GM19023 (cell line): ENCODE results near the gene RASL10A.

Source experiments
- ATAC-seq: cut with Tn5 transposase; IDR thresholded peaks from one replicate; pipeline ENCODE4 v1.9.1; 2021; ENCODE audit warnings: mild to moderate bottlenecking, moderate library complexity; ENCODE audit not compliant: unreplicated experiment

Gene RASL10A

DNA sequence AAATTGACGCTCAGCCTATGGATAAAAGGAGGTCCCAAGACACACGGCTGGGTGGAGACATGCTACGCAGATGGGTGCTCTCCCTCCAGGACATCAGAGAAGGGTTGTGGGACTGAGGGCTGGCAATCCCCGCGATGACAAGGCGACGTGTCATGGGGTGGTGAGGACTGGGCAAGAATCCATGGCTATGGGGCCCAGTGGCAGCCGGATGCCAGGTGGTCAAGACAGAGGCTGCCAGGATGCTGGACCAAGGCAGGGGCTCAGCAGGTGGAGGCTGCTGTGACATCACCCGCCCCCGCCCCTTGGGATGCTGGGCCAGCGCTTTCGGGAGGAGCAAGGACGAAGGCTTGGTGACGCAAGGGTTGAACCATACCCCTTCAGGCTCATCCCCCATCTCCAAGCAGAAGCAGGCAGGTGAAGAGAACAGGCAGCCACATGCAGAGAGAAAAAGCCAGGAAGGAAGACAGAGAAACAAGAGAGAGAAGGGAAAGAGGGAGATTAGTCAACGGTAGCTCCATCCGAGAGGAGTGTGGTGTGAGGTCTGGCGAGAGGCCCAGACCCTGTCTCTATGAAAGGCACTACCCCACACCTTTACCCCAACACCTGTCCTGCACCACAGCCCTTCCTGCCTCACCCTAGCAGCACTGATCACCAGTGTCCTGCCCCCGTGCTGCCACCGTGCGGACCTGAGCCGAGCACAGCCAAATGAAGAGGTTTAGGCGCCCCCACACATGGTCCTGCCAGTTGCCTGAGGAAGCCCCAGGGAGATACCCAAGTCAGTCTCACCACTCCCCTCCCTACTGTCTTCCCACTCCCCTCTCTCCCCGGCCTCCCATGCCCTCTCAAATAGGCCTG is 24.1 kb upstream of the RASL10A start:
- ATAC-seq: no peak

DNA sequence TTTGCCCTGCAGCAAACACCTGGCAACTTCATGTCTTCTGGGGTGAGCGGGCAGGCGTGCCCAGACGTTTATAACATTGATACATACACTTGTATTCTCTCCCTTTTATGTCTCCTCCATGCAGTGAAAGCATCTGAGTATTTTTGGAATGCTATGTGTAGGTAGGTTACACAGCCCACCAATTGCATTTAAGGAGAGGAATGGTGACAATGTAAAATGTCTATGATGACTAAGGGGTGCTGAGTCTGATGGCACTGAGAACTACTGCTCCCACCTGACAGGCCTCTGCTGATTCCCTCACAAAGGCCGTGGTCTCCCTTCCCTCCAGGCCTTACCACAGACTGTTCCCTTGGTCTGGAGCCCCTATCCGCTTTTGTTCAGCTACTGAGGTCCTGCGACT is 22.9 kb upstream of the RASL10A start:
- no peak for ATAC-seq

DNA sequence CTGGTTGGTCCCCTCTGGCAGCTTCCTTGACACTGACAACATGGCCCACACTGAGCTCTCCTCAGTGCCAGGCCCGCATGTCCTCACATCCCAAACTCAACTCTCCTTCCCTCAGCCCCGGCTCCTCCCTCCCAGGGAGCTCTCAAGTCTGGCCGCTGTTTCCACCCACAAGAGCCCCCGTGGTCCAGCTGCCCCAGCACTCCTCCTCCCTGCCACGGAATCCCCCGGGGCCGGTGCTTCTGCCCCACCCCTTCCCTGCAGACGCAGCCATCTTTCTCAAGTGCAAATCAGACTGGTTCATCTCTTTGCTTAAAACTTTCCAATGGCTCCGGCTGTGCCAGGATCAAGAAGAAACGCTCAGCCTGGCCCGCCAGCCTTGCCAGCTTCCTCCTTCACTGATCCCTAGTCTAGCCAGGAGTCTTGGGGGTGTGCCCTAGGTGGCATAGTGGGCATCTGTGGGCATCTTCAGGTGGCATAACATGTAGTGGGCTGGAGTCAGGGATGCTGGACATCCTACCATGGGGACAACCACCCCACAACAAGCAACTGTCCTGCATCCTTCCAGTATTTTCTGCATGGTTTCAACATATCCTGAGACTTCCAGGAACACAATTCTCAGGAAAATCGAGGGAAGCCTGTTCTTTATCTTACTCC is 22.3 kb upstream of the RASL10A start:
- ATAC-seq: no peak

DNA sequence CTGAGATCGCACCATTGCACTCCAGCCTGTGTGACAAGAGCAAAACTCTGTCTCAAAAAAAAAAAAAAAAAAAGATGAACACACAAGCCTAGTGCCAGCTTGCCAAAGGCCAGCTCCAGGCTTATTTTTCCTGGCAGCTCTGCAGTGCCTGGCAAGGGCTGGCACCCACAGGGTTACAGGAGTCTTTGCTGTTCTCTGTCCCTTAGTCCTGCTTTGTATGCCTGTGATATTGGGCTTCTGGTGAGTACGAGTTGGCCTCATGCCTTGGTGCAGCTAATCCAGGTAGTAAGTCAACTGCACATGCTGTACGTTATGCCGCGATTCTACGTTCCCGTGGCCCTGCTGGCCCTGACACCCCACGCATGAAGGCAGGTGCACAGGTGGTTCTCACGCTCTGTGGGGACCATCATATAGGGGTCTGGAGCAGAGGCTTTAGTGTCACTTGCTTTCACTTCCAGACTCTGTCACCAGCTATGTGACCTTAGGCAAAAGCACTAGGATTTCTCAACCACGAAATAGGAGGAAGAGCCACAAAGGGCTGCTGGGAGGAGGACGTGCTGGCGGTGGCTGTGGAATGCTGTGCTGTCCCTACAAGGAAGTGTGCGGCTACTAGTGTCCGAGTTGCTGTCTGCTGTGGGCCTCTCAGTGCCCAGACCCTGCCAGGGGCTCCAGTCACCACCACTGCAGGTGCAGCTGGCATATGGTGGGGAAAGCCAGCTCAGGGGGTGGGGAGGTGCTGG is 21.4 kb upstream of the RASL10A start:
- ATAC-seq: no peak

DNA sequence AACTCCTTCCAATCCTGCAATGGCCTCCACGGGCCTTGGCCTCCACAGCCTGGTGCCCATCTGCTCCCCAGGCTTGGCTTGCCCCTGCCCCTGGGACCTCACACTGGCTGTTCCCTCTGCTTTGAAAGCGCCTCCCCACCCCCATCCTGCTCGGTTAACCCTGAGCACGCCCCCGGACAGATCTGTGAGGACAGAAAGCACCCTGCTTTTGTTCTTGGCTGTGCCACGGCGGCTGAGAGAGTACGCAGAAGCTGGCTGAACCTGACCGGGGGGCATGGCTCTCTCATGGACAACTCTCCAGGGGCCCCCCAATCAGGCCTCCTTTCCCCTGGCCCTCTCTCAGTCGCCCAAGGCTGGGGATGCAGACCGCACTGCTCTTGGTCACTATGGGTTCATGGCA is 20.2 kb upstream of the RASL10A start:
- no peak for ATAC-seq

DNA sequence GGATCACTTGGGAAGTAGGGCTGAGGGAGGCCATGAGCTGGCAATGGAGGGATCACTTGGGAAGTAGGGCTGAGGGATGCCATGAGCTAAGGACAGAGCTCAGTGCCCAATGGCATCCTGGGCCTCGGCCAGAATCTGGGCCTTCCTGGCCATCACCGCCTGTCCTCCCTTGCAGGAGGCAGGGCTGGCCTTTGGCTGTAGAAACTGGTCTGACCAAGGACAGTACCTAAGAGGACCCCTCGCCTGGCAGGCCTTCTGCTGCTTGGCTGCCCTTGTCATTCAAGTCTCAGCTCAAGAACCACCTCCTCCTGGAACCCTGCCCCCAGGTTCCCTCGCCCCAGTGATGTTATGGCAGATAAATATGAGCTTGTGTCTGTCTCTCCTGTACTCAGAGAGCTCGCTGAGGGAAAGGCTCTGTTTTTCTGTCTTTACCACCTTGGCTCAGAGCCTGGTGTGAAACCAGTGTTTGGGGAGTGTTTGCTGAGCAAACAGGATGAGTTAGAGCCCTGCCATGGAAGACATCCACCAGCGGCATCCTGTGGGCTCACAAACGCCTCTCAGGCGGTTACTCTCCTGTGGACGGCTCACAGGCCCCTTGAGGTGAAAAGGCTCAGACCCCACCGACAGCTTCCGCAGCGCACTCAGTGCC is 19.3 kb upstream of the RASL10A start:
- ATAC-seq: no peak

DNA sequence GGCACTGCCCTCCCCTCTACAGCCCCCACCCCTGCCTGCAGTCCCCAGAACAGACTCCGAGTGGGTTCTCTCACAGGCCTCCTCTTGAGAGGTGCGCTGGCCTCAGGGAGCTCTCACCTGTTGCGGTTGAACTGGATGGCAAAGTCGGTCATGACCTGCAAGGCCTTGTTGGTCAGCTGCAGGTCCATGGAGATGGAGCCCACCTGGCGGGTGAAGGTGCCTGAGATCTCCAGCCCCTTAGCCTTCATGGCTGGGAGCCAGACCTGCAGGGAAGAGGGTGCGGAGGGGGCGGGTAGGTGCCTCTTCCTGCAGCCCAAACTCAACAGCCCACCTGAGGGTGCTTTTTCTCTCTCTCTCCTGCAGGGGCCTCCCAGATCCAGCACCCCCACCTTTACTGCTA is 18.7 kb upstream of the RASL10A start:
- no peak for ATAC-seq

DNA sequence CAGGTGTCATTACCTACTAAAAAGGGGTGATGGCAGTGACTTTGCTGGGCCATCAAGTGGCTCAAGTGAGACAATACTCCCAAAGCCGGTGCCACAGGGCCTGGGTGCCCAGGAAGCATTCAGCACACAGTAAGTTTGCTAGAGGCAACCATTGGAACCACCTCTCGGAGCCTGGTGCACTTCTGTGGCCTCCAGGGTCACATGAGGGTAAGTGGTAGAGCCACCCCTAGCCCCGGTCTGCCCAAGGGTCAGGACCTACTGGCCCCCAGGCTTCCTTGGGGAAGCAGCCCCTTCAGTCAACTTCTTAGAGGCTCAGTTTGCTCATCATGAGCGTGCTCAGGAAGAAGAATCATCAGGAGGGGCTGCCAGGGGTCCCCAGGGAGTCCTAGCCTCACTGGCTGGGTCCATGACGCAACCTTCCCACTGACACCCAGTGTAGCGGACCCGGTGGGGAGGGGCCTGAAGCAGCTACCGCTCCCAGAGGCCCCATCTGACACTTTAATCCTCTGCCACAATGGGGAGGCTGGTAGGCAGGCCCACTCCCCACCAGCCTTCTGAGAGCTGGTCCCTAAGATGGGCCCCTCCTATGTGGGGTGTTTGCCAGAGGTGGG is 17.5 kb upstream of the RASL10A start:
- ATAC-seq: no peak

DNA sequence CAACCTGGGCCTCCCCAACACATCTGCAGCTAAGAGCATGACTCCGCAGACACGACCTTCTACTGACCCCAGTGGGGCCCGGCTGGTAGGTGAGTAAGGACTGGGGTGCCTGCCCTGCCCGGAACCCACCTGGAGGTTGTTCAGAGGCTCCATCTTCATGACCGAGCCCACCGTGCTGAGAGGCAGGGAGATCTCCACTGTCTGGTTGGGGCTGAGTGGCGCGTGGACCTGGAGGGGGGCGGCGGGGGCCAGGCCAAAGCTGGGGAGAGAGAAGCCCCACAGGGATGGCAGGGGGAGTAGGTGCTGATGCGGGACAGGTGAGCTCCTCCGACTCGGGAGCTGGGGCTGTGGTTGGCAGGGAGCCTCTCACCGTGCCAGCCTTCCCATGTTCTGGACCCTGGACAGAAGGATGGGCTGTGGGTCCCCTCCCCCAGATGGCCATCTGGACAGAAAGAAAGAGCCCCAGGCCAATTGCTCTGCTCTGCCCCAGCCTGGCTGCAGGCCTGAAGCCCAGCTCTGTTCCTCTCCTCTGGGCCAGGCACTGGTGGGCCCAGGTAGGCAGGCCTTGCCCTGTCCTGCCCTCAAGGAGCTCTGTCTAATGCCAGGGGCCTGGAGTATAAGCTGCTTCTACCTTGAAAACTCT is 16.3 kb upstream of the RASL10A start:
- ATAC-seq: no peak

DNA sequence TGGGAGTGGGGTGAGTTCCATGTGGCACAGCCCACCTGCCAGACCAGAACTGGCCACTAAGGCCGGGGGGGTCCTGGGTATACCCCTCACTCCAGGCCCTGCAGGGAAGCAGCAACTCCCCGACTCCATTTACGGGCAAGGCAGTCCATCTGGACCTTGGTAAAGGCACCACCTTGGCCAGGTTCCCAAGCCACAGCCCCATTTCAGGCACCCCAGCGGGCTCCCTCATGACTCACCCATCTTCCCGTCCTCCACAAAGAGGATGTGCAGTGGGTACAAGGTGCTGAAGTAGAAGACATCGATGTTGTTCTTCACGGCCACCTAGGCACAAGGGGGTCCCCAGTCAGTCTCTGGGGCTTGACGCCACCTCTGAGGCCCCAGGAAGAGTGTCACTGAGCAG is 15.7 kb upstream of the RASL10A start:
- no peak for ATAC-seq

DNA sequence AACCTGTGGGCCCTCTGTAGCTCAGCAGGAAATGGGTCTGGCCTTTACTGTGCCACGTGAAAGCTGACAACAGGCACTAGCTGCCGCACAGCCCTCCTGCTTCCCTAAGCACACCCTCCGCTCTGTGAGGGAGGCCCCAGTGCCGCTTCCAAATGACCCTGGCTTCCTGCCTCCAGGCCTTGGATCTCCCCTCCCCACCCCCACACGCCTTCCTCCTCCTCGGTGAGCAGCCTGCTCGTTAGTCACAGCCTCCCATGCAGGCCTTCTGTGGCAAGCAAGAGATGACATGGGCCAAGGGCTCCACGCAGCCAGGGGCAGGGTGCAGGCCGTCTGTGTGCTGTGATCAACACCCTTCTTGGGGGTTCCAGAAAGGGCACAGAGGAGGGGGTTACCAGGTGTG is 15.3 kb upstream of the RASL10A start:
- no peak for ATAC-seq

DNA sequence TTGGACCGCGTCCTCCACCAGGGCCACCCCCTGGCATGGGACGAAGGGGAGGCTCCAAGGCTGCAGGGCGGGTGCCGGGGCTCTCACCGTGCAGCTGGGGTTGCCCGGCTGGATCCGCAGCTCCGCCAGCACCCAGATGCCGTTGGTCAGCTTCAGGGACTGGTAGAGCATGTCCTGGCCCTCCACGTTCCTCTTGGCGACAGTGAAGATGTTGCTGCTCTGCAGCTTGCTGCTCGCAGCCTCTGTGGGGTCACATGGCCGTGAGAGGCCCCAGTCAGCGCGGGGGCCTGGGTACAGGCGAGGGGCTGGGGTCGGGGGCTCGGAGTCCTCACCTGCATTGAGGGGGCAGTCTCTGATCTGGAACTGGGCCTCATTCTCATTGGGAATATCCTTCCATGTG is 14.8 kb upstream of the RASL10A start:
- no peak for ATAC-seq

DNA sequence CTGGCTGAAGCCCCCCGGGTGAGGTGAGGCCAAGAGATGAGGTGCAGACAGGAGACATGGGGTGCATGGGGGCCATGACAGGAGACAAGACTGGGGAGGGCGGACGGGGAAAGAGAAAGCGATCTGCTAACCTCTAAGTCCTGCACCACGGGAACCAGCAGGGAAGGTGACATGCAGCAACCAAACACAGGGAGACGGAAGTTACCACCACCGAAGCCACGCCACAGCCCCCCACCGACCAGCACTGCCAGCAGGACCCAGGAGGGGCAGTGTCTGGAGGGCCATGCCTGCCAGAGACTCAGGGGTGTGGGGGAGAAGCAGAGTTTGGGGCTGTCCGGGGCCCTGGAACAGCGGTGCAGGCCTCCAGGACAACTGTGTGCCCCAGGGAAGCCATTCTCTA is 14.1 kb upstream of the RASL10A start:
- ATAC-seq: no peak

DNA sequence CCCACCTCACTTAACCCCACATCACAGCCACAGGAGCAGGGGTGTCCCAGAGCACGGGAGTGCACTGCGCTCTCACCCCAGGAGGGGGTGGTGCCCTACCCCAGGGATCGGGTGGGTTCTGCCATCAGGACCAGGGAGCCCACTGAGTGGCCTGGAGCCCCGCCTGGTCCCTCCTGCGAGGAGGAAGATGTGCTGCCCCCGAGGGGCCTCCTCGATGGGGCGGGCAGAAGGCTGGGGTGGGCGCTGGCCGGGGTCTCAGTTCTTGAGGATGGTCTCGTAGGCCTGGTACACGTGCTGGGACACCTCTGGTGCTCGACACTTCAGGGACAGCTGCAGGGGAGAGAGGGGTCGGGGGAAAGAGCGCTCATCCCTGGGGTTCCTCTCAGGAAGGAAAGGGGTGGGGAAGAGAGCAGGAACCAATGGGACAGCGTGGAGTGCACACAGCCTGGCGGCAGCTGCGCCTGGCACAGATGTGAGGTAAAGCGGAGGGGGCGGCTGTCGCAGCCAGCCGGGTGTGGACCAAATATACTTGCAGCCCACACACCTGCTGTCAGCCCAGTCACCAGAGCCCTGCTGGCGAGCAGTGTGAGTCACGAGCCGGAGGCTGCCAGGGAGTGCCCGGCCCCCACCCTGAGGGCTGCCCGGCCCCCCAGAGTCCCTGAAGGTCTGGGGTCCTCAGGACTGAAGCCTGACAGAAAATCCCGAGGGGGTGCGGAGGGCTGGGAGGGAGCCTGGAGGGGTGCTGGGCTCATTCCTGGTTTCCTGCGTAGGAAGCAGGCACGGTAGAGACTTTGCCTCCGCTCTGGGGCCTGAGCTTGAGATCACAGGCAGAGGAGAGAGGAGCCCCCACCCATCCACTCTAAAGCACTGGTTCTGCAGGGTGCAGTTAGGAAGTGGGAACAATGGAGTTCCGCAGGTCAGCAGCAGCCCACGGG is 13.3 kb upstream of the RASL10A start:
- ATAC-seq: no peak

DNA sequence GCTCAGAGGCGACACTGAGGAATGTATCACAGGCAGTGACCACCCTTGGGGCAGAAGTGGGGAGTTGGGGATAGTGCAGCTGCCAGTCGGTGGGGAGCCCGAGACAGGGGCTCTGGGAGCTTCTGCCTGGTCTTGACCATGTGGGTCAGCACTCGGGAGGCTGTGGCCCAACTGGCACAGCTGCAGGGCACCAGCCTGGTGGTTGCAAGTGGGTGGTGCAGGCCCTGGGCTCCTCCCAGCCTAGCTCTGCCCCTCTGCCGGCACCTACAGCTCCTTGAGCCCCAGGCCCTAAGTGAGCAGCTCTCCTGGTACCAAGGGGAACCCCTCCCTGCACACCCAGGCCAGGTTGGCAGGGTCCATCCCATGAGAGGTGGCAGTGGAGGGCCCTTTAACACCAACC is 12.6 kb upstream of the RASL10A start:
- no peak for ATAC-seq

DNA sequence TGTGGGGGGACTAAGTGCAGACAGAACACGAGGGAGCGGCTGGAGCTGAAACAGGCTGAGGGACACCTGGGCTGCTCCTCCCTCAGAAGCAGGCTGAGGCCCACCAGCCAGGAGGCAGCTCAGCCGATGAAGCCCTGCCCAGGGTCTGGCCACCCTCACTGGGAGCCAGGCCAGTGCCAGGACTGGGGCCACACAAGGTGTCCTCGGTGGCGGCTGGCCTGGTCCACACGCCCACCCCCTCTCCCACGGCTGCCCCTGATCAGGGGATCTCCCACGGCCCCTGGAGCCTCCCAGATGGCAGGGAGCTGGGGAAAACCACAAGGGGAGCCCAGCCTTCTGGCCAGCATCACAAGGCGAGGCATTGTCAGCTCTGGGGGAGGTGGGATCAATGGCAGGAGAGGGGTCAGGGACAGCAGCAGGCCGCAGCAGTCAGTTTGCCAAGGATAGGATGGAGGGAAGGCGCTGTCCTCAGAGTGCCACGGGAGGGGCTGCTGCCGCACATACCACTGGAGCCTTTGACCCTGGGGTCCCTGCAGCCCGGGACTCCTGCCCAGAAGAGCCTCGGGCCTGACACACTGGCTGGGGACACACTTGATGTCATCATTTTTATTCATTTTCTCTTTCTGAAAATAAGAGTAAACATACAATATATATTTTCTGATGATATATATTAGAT is 11.7 kb upstream of the RASL10A start:
- no peak for ATAC-seq

DNA sequence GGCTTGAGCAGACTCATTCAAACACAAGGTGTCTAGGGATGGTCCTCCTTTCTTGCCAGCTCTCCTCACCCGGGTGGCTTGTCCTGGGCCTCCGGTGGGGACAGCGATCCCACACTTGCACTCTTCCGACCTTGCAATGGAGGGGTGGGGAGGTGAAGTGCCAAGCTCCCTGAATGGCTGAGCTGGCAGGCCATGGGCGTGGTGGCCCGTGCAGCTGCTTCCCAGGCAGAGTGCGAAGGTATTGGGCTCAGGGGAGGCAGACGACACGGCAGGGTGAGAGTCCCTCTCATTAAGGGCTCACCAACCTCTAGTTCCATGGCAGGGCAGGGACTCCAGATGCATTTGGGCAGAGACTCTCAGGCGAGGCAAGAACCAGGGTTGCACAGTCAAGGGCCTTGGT is 11.0 kb upstream of the RASL10A start:
- ATAC-seq: no peak

DNA sequence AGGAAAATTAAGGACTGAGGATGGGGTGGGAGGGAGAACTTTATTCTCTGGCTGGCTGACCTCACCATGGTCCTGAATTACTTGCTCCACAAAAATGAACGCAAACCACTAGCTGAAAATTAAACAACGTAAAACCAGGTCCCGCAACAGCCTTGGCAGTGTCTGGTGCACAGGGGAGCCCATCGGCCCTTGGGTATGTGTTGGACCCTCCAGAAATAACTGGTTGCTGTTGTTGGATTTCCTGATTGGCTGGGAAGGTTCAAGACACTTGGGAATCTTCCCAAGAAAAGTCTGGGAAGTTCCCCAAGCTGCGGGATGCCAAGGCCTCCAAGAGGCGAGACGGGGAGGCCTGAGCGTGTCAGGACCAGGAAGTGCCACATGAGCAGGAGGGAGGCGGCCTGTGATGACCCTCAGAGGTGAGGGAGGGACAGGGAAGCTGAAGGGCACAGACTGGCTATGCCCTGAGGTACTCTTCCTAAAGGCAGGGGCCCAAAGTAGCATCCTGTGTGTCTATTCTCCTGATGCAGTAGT is 10.4 kb upstream of the RASL10A start:
- ATAC-seq: no peak

DNA sequence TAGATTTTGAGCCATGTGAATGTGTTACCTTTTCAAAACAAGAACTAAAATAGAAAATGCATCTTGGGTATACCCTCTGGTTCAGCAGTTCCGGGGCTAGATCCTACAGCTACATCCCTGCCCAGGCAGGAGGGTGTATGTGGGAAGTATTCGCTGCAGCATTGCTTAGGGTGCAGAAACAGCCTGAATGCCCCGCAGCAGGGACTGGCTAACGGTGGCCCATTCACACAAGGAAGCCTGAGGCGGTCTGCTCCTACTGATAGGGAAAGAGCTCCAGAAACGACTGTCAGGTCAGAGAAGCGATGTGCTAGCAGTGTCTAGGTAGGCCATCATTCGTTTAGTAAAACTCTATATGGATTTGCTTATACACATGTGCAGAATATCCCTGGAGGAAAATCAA is 9.9 kb upstream of the RASL10A start:
- ATAC-seq: no peak
